GM18499 (cell line): ENCODE results near the gene CAPN12.

ENCODE experiments used
- ATAC-seq: cut with Tn5 transposase; IDR thresholded peaks from one replicate; pipeline ENCODE4 v1.9.1; 2021; ENCODE audit warnings: moderate number of reproducible peaks; ENCODE audit not compliant: insufficient read depth, unreplicated experiment

Gene CAPN12

GRCh38 chr19:38699647-38700349, 44.5 kb downstream of the CAPN12 start:
- ATAC-seq: no peak

GRCh38 chr19:38699027-38699346, 45.3 kb downstream of the CAPN12 start:
- no peak for ATAC-seq

GRCh38 chr19:38698225-38699026, 45.8 kb downstream of the CAPN12 start:
- no peak for ATAC-seq

- no peak for ATAC-seq
These were observed 46.6 kb downstream of the CAPN12 start for GRCh38 chr19:38697641-38698071.

GRCh38 chr19:38697197-38697596, 47.1 kb downstream of the CAPN12 start:
- ATAC-seq: no peak

GRCh38 chr19:38696729-38697055, 47.6 kb downstream of the CAPN12 start:
- ATAC-seq: no peak

GRCh38 chr19:38695832-38696728, 48.2 kb downstream of the CAPN12 start:
- no peak for ATAC-seq

GRCh38 chr19:38695317-38695683, 49.0 kb downstream of the CAPN12 start:
- no peak for ATAC-seq

- ATAC-seq: no peak
These were observed 50.7 kb downstream of the CAPN12 start for GRCh38 chr19:38693380-38694223.

- ATAC-seq: no peak
These were observed 51.6 kb downstream of the CAPN12 start for GRCh38 chr19:38692458-38693379.

GRCh38 chr19:38691938-38692457, 52.3 kb downstream of the CAPN12 start:
- ATAC-seq: no peak

GRCh38 chr19:38690832-38691231, 53.4 kb downstream of the CAPN12 start:
- ATAC-seq: no peak

- ATAC-seq: no peak
These were observed 54.1 kb downstream of the CAPN12 start for GRCh38 chr19:38690146-38690545.

- ATAC-seq: no peak
These were observed 56.4 kb downstream of the CAPN12 start for GRCh38 chr19:38687837-38688378.

GRCh38 chr19:38686530-38686888, 57.8 kb downstream of the CAPN12 start:
- no peak for ATAC-seq

- no peak for ATAC-seq
These were observed 58.4 kb downstream of the CAPN12 start for GRCh38 chr19:38685666-38686529.

- ATAC-seq: no peak
These were observed 59.2 kb downstream of the CAPN12 start for GRCh38 chr19:38684862-38685665.
